ENCODE results near the gene RIMS1.

DNA sequence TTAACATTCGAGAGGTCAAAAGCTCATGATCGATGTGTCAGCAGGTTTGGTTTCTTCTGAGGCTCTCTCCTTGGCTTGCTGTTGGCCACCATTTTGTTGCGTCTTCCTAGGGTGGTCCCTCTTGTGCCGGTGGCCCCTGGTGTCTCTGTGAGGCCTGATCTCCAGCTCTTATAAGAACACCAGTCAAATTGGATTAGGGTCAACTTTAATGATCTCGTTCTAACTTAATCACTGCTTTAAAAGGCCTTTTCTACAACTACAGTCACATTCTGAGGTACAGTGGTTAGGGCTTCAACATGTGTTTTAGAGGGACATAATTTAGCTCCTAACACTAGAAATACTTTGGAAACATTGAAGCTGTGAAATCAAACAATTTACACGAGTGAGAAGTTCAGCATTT is 494.7 kb downstream of the RIMS1 start:
- TF ChIP-seq XRCC5 (IDR thresholded peaks at IDR 0.05; ENCODE audit: low read depth, low read length), result no peak
- TF ChIP-seq, protein P1, sequence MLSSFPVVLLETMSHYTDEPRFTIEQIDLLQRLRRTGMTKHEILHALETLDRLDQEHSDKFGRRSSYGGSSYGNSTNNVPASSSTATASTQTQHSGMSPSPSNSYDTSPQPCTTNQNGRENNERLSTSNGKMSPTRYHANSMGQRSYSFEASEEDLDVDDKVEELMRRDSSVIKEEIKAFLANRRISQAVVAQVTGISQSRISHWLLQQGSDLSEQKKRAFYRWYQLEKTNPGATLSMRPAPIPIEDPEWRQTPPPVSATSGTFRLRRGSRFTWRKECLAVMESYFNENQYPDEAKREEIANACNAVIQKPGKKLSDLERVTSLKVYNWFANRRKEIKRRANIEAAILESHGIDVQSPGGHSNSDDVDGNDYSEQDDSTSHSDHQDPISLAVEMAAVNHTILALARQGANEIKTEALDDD (IDR thresholded peaks at IDR 0.05), result no peak
- TF ChIP-seq, protein P2, sequence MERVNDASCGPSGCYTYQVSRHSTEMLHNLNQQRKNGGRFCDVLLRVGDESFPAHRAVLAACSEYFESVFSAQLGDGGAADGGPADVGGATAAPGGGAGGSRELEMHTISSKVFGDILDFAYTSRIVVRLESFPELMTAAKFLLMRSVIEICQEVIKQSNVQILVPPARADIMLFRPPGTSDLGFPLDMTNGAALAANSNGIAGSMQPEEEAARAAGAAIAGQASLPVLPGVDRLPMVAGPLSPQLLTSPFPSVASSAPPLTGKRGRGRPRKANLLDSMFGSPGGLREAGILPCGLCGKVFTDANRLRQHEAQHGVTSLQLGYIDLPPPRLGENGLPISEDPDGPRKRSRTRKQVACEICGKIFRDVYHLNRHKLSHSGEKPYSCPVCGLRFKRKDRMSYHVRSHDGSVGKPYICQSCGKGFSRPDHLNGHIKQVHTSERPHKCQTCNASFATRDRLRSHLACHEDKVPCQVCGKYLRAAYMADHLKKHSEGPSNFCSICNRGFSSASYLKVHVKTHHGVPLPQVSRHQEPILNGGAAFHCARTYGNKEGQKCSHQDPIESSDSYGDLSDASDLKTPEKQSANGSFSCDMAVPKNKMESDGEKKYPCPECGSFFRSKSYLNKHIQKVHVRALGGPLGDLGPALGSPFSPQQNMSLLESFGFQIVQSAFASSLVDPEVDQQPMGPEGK (CRISPR knock-in tag; IDR thresholded peaks at IDR 0.05; ENCODE audit: borderline replicate concordance), result no peak
- TF ChIP-seq, protein P3, sequence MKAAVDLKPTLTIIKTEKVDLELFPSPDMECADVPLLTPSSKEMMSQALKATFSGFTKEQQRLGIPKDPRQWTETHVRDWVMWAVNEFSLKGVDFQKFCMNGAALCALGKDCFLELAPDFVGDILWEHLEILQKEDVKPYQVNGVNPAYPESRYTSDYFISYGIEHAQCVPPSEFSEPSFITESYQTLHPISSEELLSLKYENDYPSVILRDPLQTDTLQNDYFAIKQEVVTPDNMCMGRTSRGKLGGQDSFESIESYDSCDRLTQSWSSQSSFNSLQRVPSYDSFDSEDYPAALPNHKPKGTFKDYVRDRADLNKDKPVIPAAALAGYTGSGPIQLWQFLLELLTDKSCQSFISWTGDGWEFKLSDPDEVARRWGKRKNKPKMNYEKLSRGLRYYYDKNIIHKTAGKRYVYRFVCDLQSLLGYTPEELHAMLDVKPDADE (conservative IDR thresholded peaks at IDR 0.05; ENCODE audit: control insufficient read depth, low read depth, low read length), result no peak
- no peak for TF ChIP-seq FOXK1 (CRISPR knock-in tag; IDR thresholded peaks at IDR 0.05; ENCODE audit: borderline replicate concordance)
- TF ChIP-seq CEBPB (tag; IDR thresholded peaks at IDR 0.05), result no peak
- no peak for TF ChIP-seq ELF1 (tag; IDR thresholded peaks at IDR 0.05)
- TF ChIP-seq LARP7 (IDR thresholded peaks at IDR 0.05), result no peak
- no peak for TF ChIP-seq IRF2 (CRISPR knock-in tag; IDR thresholded peaks at IDR 0.05)
- TF ChIP-seq, protein P4, sequence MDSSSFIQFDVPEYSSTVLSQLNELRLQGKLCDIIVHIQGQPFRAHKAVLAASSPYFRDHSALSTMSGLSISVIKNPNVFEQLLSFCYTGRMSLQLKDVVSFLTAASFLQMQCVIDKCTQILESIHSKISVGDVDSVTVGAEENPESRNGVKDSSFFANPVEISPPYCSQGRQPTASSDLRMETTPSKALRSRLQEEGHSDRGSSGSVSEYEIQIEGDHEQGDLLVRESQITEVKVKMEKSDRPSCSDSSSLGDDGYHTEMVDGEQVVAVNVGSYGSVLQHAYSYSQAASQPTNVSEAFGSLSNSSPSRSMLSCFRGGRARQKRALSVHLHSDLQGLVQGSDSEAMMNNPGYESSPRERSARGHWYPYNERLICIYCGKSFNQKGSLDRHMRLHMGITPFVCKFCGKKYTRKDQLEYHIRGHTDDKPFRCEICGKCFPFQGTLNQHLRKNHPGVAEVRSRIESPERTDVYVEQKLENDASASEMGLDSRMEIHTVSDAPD (CRISPR knock-in tag; IDR thresholded peaks at IDR 0.05), result no peak
